ENCODE results near the gene SPINK5. TPM values are rescaled to one million over a fixed set of nuclear protein-coding genes. Genes with fewer than 3 reads are reported as not detected.

SPINK5 gene
- total RNA-seq, 1 experiment from 2014 or later = not detected

- intact Hi-C loops (cut with micrococcal nuclease) = loop anchor here (1.0 kb wide), 1 partner anchor 26 kb away; no protein-coding TSS in a partner anchor
- POLR2A ChIA-PET (ENCODE audit: unreplicated experiment) = interaction anchor here (0.5 to 0.7 kb wide), 6 partner anchors 40 to 793 kb away, joined by 3 to 8 read pairs (median 4); no protein-coding TSS in a partner anchor
- ATAC-seq = peak; percentile 92
Observed at GRCh38 chr5:148145916-148146315, 82.1 kb downstream of the SPINK5 start.

DNA sequence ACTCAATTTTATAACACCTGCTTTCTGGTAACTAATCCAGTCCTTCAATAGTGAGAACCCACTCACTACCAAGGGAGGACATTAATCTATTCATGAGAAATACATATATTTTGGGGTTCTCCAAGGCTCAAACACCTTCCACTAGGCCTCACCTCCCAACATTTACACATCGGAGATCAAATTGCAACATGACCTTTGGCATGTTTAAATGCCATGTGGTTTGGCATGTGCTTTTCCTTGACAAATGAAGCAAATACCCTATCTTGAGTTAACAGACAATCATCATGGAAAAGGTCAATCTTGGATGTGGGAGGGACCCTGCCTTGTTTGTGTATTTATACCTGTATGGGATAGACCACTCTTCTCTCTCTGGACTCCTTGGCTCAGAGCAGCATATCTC, 82.7 kb downstream of the SPINK5 start:
- Histone ChIP-seq H3K27me3 (ENCODE audit: low read length) (no peaks in the 10 kb centered on the region), H3K4me3 (ENCODE audit: low read length) (peak overlapping the region; percentile 3; the same call in 1 of the 2 replicates), H3K9me3 (ENCODE audit: low read length) (no peaks in the 10 kb centered on the region), H3K9ac (ENCODE audit: low read length) (peak overlapping the region; percentile 23; the same call in 1 of the 2 replicates), H3K36me3 (ENCODE audit: low read depth, low read length) (no peaks in the 10 kb centered on the region), H3K27ac (ENCODE audit: low read length) (peak overlapping the region; percentile 75), H2AFZ (ENCODE audit: low read length) (no peak overlapping the region), H4K20me1 (ENCODE audit: low read length) (no peaks in the 10 kb centered on the region), H3K9me2 (replicated peaks; ENCODE audit: low read length) (no peaks in the 10 kb centered on the region), H3K79me2 (ENCODE audit: low read length) (no peaks in the 10 kb centered on the region), H3K4me2 (ENCODE audit: low read length) (peak overlapping the region; percentile 71), H3K4me1 (ENCODE audit: insufficient read depth, low read length) (peaks cover 49% of the 10 kb centered on the region), H3F3A (ENCODE audit: low read length, unreplicated experiment) (peaks cover 11% of the 10 kb centered on the region)
- BruUV-seq (replicated peaks) = no TSS peak
- peak; percentile 41 for DNase-seq
- no peak for ATAC-seq
- intact Hi-C loops (cut with micrococcal nuclease) = no loop called here
- TF ChIP-seq, protein P1, sequence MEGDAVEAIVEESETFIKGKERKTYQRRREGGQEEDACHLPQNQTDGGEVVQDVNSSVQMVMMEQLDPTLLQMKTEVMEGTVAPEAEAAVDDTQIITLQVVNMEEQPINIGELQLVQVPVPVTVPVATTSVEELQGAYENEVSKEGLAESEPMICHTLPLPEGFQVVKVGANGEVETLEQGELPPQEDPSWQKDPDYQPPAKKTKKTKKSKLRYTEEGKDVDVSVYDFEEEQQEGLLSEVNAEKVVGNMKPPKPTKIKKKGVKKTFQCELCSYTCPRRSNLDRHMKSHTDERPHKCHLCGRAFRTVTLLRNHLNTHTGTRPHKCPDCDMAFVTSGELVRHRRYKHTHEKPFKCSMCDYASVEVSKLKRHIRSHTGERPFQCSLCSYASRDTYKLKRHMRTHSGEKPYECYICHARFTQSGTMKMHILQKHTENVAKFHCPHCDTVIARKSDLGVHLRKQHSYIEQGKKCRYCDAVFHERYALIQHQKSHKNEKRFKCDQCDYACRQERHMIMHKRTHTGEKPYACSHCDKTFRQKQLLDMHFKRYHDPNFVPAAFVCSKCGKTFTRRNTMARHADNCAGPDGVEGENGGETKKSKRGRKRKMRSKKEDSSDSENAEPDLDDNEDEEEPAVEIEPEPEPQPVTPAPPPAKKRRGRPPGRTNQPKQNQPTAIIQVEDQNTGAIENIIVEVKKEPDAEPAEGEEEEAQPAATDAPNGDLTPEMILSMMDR (conservative IDR thresholded peaks at IDR 0.05; ENCODE audit: low read depth, low read length) = no peak
- TF ChIP-seq EZH2phosphoT487 (IDR thresholded peaks at IDR 0.05; ENCODE audit: borderline replicate concordance, low read length) (no peak), EZH2 (IDR thresholded peaks at IDR 0.05; ENCODE audit: low read length, unreplicated experiment) (no peak)
- ChIA-PET POLR2A (ENCODE audit: unreplicated experiment) (interaction anchor here (0.5 to 0.7 kb wide), 5 partner anchors 41 to 793 kb away, joined by 3 to 8 read pairs (median 4); no protein-coding TSS in a partner anchor), CTCF (interaction anchor here (0.5 to 1.5 kb wide), 5 partner anchors 21 to 584 kb away, joined by 3 to 15 read pairs (median 5); no protein-coding TSS in a partner anchor)

More at GRCh38 chr5:148145916-148146315, 82.1 kb downstream of the SPINK5 start:
- Histone ChIP-seq H3K9me2 (replicated peaks; ENCODE audit: low read length) (no peaks in the 10 kb centered on the region), H3K27me3 (ENCODE audit: low read length) (no peaks in the 10 kb centered on the region), H3K9me3 (ENCODE audit: low read length) (no peaks in the 10 kb centered on the region), H3F3A (ENCODE audit: low read length, unreplicated experiment) (peaks cover 11% of the 10 kb centered on the region), H3K4me1 (ENCODE audit: insufficient read depth, low read length) (peaks cover 48% of the 10 kb centered on the region), H3K36me3 (ENCODE audit: low read depth, low read length) (no peaks in the 10 kb centered on the region), H3K4me3 (ENCODE audit: low read length) (peak overlapping the region; percentile 19; the same call in 1 of the 2 replicates), H3K27ac (ENCODE audit: low read length) (peak overlapping the region; percentile 81), H3K4me2 (ENCODE audit: low read length) (peak overlapping the region; percentile 71), H3K79me2 (ENCODE audit: low read length) (no peaks in the 10 kb centered on the region), H2AFZ (ENCODE audit: low read length) (no peak overlapping the region), H3K9ac (ENCODE audit: low read length) (0 out of 2 replicates have a peak overlapping the region, but pooled peaks have one; percentile 25), H4K20me1 (ENCODE audit: low read length) (no peaks in the 10 kb centered on the region)
- DNase-seq = peak; percentile 100
- TF ChIP-seq, protein P1 (conservative IDR thresholded peaks at IDR 0.05; ENCODE audit: low read depth, low read length) = no peak
- no peak for TF ChIP-seq EZH2 (IDR thresholded peaks at IDR 0.05; ENCODE audit: low read length, unreplicated experiment)
- no peak for TF ChIP-seq EZH2phosphoT487 (IDR thresholded peaks at IDR 0.05; ENCODE audit: borderline replicate concordance, low read length)
- CTCF ChIA-PET = interaction anchor here (0.5 to 1.5 kb wide), 10 partner anchors 19 to 957 kb away, joined by 3 to 15 read pairs (median 5); partner anchors contain the start of gene SPINK6
- no TSS peak for BruUV-seq (replicated peaks)

GRCh38 chr5:148147415-148147814, 83.6 kb downstream of the SPINK5 start:
- intact Hi-C loops (cut with micrococcal nuclease) = no loop called here
- H3K79me2 ChIP-seq (ENCODE audit: low read length) = no peaks in the 10 kb centered on the region
- no peaks in the 10 kb centered on the region for H3K36me3 ChIP-seq (ENCODE audit: low read depth, low read length)
- peaks cover 54% of the 10 kb centered on the region for H3K4me1 ChIP-seq (ENCODE audit: insufficient read depth, low read length)
- peak overlapping the region; percentile 23 for H3K4me3 ChIP-seq (ENCODE audit: low read length)
- no peak for TF ChIP-seq EZH2phosphoT487 (IDR thresholded peaks at IDR 0.05; ENCODE audit: borderline replicate concordance, low read length)
- TF ChIP-seq, protein P1 (conservative IDR thresholded peaks at IDR 0.05; ENCODE audit: low read depth, low read length) = no peak
- no peak for TF ChIP-seq EZH2 (IDR thresholded peaks at IDR 0.05; ENCODE audit: low read length, unreplicated experiment)
- H2AFZ ChIP-seq (ENCODE audit: low read length) = peak overlapping the region; percentile 54
- no peaks in the 10 kb centered on the region for H3K9me3 ChIP-seq (ENCODE audit: low read length)
- H3K9me2 ChIP-seq (replicated peaks; ENCODE audit: low read length) = no peaks in the 10 kb centered on the region
- H3F3A ChIP-seq (ENCODE audit: low read length, unreplicated experiment) = peaks cover 11% of the 10 kb centered on the region
- BruUV-seq (replicated peaks) = no TSS peak
- POLR2A ChIA-PET (ENCODE audit: unreplicated experiment) = interaction anchor here (0.6 to 0.7 kb wide), 2 partner anchors 261 to 351 kb away, joined by 4 to 7 read pairs; no protein-coding TSS in a partner anchor
- peak overlapping the region; percentile 75 for H3K27ac ChIP-seq (ENCODE audit: low read length)
- DNase-seq (peak; percentile 78), ATAC-seq (peak; percentile 21)
- H3K9ac ChIP-seq (ENCODE audit: low read length) = peak overlapping the region; percentile 23
- CTCF ChIA-PET = interaction anchor here (0.7 kb wide), 1 partner anchor 32 kb away, joined by 6 read pairs; no protein-coding TSS in a partner anchor
- H3K27me3 ChIP-seq (ENCODE audit: low read length) = no peaks in the 10 kb centered on the region
- no peaks in the 10 kb centered on the region for H4K20me1 ChIP-seq (ENCODE audit: low read length)
- peak overlapping the region; percentile 71 for H3K4me2 ChIP-seq (ENCODE audit: low read length)
